Activated CD8-positive, alpha-beta memory T cell treated with anti-CD3 and anti-CD28 coated beads for 1 hour (primary cell): ENCODE measurements around the gene OR5M10.
"Not testable (repeated sequence)": the region's sequence is repeated elsewhere in the genome, so short reads cannot be mapped to it uniquely, and the experiment has no call there.

Experiments
- DNase-seq, 2 donors: peaks; one replicate each; pipeline ENCODE4 v3.0.0-alpha.2; 2020; ENCODE audit warnings: low read depth in 1 of 2; ENCODE audit errors: extremely low read depth in 1 of 2

Gene OR5M10

GRCh38 chr11:56577621-56578020 is at the start of gene OR5M10:
Gene OR5M10 (minus strand): TSS chr11:56577721. CDS start chr11:56577721, 0 bp downstream.
- no peak for DNase-seq

GRCh38 chr11:56625946-56626345 is 48.4 kb upstream of the OR5M10 start:
- DNase-seq = no peak

DNA sequence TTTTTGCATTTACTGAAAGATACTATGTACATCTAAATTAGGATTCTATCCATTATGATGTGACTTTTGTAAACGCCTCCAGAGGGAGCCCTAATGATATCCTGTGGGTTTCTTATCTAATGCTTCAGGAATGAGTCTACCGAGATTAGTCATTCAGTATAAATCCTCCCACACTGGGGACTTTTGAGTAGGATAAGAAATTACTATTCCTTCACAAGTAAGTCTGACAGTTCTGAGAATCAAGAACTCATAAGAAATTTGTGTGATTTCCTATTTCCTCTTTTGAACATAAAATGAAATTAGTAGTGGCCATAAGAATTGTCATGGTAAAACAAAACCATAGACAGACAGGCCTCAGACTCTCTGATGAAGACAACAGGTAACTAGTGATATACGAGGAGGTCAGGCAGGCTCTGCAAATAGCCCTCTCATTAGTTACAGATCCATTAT is 47.2 kb upstream of the OR5M10 start:
- DNase-seq = no peak

DNA sequence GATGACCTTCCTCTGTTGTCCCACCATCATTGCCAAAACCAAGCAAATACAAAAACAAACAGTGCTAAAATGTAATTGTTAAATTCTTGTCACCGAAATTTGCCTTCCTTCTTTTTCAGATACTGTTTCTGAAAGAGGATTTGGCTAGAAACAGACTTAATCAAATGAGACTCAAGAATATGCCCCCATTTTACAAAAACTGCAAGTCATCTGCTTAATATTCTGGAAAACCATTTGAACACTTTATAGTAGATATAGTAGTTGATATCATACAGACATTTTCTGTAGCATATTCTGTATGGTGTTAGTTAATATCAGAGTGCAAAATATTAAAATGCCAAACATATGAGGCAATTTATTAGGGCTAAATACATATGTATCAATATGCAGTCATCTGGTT is 33.7 kb upstream of the OR5M10 start:
- no peak for DNase-seq

GRCh38 chr11:56592088-56592717 is 14.7 kb upstream of the OR5M10 start:
- not testable (repeated sequence) for DNase-seq

- DNase-seq = no peak
Observed at GRCh38 chr11:56558574-56558973, 18.9 kb downstream of the OR5M10 start.

- DNase-seq = not testable (repeated sequence)
Observed at GRCh38 chr11:56554691-56555090, 22.8 kb downstream of the OR5M10 start.

DNA sequence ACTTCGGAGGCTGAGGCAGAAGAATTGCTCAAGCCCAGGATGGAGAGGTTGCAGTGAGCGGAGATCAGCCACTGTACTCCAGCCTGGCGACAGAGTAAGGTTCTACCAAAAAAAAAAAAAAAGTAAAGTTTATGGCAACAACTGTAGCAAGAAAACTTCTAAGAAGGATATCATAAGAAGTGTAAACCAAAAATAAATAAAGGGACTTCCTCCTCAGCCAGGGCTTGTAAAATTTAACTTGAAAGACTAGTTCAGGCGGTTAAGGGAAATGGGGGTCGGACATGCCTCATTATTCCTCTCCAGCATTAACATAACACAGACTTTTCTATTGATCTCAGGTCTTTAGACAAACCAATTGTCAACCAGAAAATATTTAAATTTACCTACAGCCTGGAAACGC is 32.0 kb downstream of the OR5M10 start:
- no peak for DNase-seq

DNA sequence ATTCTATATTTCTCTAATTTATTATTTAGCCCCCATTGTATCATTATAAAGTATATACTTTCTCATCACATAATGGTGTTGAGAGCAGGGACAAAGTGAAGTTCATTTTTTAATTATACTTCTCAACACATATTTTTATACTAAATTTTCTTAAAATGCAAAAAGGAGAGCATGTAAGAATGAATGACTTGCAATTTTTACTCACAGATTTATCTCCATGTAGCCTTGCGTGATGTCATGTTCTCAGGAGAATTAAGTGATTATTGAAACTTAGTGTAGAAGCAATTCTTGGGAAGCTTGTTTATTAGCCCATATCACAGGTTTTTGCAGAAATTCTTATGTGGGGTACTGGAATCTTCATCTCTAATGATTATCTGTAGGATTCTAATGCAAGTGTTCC is 33.8 kb downstream of the OR5M10 start:
- no peak for DNase-seq

DNA sequence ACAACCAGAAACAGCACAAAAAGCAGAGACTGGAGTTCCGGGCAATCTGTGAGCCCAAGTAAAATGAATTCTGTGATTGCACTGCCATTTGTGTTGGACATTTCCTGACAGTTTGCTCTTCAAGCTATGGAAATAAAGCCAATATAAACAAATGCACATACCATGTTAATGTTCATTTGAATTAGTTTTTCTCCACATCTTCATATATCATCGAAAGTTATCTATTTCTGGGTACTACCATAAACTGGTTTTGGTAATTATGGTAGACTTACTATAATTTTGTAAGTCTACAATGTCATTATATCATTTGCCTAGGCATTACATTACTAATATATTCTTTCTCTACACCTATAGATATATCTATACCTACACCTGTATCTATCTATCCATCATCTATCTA is 34.4 kb downstream of the OR5M10 start, which contains the start of gene OR5M11:
OR5M11 (minus strand) TSS at position 101 of the 400 bp plus-strand sequence; CDS start at position 101, 0 bp downstream.
- no peak for DNase-seq

- no peak for DNase-seq
Observed at GRCh38 chr11:56533054-56533740, 44.3 kb downstream of the OR5M10 start.

GRCh38 chr11:56531856-56532255 is 45.7 kb downstream of the OR5M10 start:
- DNase-seq = no peak
